ENCODE results near the gene BRSK1. TPM values are rescaled to one million over a fixed set of nuclear protein-coding genes. Genes with fewer than 3 reads are reported as not detected.

Gene BRSK1
- polyA plus RNA-seq, 1 donor from 2014 or later, result 213 TPM

- peak overlapping the region; percentile 95 for H3K4me3 ChIP-seq (ENCODE audit: low read length)
- no peaks in the 10 kb centered on the region for H3K9me2 ChIP-seq (ENCODE audit: insufficient read depth, low read length)
- peaks cover 10% of the 10 kb centered on the region for H3K79me2 ChIP-seq (replicated peaks; ENCODE audit: insufficient read depth, low read length)
- peaks cover 5% of the 10 kb centered on the region for H4K20me1 ChIP-seq (ENCODE audit: insufficient read depth)
- no peaks in the 10 kb centered on the region for H3K27me3 ChIP-seq (ENCODE audit: insufficient read depth, low read depth, low read length)
- no peak overlapping the region for H2AFZ ChIP-seq (ENCODE audit: low read depth, low read length)
- H3K9me3 ChIP-seq (ENCODE audit: low read length), result no peaks in the 10 kb centered on the region
- H3K9ac ChIP-seq (ENCODE audit: low read length), result peak overlapping the region; percentile 99
- peak overlapping the region; percentile 98 for H3K27ac ChIP-seq (ENCODE audit: low read length)
- no peaks in the 10 kb centered on the region for H3K36me3 ChIP-seq (ENCODE audit: insufficient read depth, low read length)
- TF ChIP-seq, protein P1, sequence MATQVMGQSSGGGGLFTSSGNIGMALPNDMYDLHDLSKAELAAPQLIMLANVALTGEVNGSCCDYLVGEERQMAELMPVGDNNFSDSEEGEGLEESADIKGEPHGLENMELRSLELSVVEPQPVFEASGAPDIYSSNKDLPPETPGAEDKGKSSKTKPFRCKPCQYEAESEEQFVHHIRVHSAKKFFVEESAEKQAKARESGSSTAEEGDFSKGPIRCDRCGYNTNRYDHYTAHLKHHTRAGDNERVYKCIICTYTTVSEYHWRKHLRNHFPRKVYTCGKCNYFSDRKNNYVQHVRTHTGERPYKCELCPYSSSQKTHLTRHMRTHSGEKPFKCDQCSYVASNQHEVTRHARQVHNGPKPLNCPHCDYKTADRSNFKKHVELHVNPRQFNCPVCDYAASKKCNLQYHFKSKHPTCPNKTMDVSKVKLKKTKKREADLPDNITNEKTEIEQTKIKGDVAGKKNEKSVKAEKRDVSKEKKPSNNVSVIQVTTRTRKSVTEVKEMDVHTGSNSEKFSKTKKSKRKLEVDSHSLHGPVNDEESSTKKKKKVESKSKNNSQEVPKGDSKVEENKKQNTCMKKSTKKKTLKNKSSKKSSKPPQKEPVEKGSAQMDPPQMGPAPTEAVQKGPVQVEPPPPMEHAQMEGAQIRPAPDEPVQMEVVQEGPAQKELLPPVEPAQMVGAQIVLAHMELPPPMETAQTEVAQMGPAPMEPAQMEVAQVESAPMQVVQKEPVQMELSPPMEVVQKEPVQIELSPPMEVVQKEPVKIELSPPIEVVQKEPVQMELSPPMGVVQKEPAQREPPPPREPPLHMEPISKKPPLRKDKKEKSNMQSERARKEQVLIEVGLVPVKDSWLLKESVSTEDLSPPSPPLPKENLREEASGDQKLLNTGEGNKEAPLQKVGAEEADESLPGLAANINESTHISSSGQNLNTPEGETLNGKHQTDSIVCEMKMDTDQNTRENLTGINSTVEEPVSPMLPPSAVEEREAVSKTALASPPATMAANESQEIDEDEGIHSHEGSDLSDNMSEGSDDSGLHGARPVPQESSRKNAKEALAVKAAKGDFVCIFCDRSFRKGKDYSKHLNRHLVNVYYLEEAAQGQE (IDR thresholded peaks at IDR 0.05; ENCODE audit: borderline replicate concordance), result peak; percentile 45
- TF ChIP-seq POLR2AphosphoS5 (IDR thresholded peaks at IDR 0.05), result peak; percentile 36
- TF ChIP-seq, protein P2, sequence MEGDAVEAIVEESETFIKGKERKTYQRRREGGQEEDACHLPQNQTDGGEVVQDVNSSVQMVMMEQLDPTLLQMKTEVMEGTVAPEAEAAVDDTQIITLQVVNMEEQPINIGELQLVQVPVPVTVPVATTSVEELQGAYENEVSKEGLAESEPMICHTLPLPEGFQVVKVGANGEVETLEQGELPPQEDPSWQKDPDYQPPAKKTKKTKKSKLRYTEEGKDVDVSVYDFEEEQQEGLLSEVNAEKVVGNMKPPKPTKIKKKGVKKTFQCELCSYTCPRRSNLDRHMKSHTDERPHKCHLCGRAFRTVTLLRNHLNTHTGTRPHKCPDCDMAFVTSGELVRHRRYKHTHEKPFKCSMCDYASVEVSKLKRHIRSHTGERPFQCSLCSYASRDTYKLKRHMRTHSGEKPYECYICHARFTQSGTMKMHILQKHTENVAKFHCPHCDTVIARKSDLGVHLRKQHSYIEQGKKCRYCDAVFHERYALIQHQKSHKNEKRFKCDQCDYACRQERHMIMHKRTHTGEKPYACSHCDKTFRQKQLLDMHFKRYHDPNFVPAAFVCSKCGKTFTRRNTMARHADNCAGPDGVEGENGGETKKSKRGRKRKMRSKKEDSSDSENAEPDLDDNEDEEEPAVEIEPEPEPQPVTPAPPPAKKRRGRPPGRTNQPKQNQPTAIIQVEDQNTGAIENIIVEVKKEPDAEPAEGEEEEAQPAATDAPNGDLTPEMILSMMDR (IDR thresholded peaks at IDR 0.05; ENCODE audit: poor library complexity, severe bottlenecking), result peak; percentile 63
- TF ChIP-seq EP300 (conservative IDR thresholded peaks at IDR 0.05; ENCODE audit: poor library complexity, severe bottlenecking), result no peak
- no peak for TF ChIP-seq MXI1 (conservative IDR thresholded peaks at IDR 0.05; ENCODE audit: poor library complexity, severe bottlenecking)
- TF ChIP-seq SMC3 (conservative IDR thresholded peaks at IDR 0.05; ENCODE audit: poor library complexity), result peak; percentile 42
- peak; percentile 57 for TF ChIP-seq RAD21 (conservative IDR thresholded peaks at IDR 0.05)
- H3K4me2 ChIP-seq (ENCODE audit: low read length), result peak overlapping the region; percentile 100
- no peaks in the 10 kb centered on the region for H3F3A ChIP-seq (ENCODE audit: insufficient read depth, low read length, poor library complexity, severe bottlenecking)
Measured at GRCh38 chr19:55340784-55341147, 57.0 kb downstream of the BRSK1 start.

- no peaks in the 10 kb centered on the region for H3K27me3 ChIP-seq (ENCODE audit: insufficient read depth, low read depth, low read length)
- TF ChIP-seq EP300 (conservative IDR thresholded peaks at IDR 0.05; ENCODE audit: poor library complexity, severe bottlenecking), result no peak
- no peak for TF ChIP-seq EZH2 (IDR thresholded peaks at IDR 0.05; ENCODE audit: borderline replicate concordance, insufficient read depth, low read length, poor library complexity, severe bottlenecking)
- TF ChIP-seq, protein P1 (IDR thresholded peaks at IDR 0.05; ENCODE audit: borderline replicate concordance), result no peak
- TF ChIP-seq POLR2AphosphoS5 (IDR thresholded peaks at IDR 0.05), result peak; percentile 43
- TF ChIP-seq, protein P2 (IDR thresholded peaks at IDR 0.05; ENCODE audit: poor library complexity, severe bottlenecking), result no peak
- TF ChIP-seq MXI1 (conservative IDR thresholded peaks at IDR 0.05; ENCODE audit: poor library complexity, severe bottlenecking), result peak; percentile 19
- no peak for TF ChIP-seq RAD21 (conservative IDR thresholded peaks at IDR 0.05)
- TF ChIP-seq SMC3 (conservative IDR thresholded peaks at IDR 0.05; ENCODE audit: poor library complexity), result no peak
- H3K9ac ChIP-seq (ENCODE audit: low read length), result peak overlapping the region; percentile 99
- H3K27ac ChIP-seq (ENCODE audit: low read length), result peak overlapping the region; percentile 98
- H3K4me3 ChIP-seq (ENCODE audit: low read length), result peak overlapping the region; percentile 95
- peaks cover 5% of the 10 kb centered on the region for H4K20me1 ChIP-seq (ENCODE audit: insufficient read depth)
- H3K79me2 ChIP-seq (replicated peaks; ENCODE audit: insufficient read depth, low read length), result peaks cover 10% of the 10 kb centered on the region
- H3F3A ChIP-seq (ENCODE audit: insufficient read depth, low read length, poor library complexity, severe bottlenecking), result no peaks in the 10 kb centered on the region
- H2AFZ ChIP-seq (ENCODE audit: low read depth, low read length), result no peak overlapping the region
- no peaks in the 10 kb centered on the region for H3K9me2 ChIP-seq (ENCODE audit: insufficient read depth, low read length)
- H3K9me3 ChIP-seq (ENCODE audit: low read length), result no peaks in the 10 kb centered on the region
- no peaks in the 10 kb centered on the region for H3K36me3 ChIP-seq (ENCODE audit: insufficient read depth, low read length)
- H3K4me2 ChIP-seq (ENCODE audit: low read length), result peak overlapping the region; percentile 100
Measured at GRCh38 chr19:55341171-55341588, 57.4 kb downstream of the BRSK1 start.

All from neural cell (in vitro differentiated cells).